NCI-H146 treated with DMSO at 0.1 percent for 48 hours (cell line): ENCODE data around the gene UBL7.
"Not testable (repeated sequence)": the region's sequence is repeated elsewhere in the genome, so short reads cannot be mapped to it uniquely, and the experiment has no call there.

Source experiments
- DNase-seq: peaks from one replicate; lab custom pipeline; 2025; ENCODE audit not compliant: unreplicated experiment; lab: John Stamatoyannopoulos, UW

Gene UBL7, protein sequence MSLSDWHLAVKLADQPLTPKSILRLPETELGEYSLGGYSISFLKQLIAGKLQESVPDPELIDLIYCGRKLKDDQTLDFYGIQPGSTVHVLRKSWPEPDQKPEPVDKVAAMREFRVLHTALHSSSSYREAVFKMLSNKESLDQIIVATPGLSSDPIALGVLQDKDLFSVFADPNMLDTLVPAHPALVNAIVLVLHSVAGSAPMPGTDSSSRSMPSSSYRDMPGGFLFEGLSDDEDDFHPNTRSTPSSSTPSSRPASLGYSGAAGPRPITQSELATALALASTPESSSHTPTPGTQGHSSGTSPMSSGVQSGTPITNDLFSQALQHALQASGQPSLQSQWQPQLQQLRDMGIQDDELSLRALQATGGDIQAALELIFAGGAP

DNA sequence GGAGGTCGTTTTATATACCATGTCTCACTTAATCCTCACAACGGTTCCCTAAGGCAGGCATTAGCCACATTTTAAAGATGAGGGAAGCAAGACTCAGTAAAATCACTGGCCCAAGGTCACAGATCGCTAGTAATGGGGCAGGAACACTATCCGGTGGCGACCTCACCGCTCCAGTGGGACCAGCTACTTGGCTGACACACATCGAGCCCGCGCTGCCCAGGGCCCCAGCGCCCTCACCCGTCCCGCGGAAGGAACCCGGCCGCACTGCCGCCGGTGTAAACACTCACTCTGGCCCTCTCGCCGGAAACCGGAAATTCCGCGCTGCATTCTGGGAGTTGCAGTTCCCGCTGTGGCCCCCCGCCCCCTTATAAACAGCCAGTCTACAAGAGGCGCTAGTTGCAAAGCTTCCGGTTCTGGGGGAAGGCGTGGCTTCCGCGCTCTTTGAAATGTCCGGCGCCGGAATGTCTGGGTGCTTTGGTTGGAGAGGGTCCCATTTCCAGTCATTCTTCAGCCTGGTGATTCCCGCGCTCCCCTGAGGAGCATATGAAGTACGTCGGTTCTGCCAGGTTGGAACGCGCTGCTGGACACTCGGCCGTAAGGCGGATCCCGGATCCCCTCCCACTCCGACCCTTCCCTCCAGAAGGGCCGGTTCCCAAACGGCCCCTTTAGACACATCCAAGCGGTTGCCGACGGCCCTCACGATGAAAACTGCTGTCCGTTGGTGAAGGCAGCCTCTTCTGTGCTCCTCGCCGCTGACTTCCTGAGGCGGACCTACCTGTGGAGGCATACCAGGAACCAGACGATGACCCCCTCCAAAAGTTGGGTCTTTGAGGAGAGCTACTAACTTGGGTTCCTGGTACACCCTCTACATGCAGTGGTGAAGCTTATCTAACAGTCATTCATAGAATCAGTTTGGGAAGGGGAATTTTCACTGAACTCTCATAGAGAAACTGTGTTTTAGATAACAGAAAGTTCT is at the start of gene UBL7:
TSS of gene UBL7 (minus strand) at position 290 of the 976 bp plus-strand sequence. CDS start 2,293 bp downstream, outside the sequence.
- DNase-seq = peak; percentile 84

DNA sequence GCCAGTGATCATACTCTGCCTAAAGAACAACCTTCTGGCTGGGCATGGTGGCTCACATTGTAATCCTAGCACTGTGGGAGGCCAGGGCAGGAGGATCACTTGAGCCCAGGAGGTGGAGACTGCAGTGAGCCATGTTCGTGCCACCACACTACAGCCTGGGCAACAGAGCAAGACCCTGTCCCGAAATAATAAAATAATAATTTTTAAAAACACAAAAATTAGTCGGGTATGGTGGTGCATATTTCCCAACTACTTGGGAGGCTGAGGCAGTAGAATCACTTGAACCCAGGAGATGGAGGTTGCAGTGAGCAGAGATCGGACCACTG is 45.5 kb upstream of the UBL7 start:
- no peak for DNase-seq

DNA sequence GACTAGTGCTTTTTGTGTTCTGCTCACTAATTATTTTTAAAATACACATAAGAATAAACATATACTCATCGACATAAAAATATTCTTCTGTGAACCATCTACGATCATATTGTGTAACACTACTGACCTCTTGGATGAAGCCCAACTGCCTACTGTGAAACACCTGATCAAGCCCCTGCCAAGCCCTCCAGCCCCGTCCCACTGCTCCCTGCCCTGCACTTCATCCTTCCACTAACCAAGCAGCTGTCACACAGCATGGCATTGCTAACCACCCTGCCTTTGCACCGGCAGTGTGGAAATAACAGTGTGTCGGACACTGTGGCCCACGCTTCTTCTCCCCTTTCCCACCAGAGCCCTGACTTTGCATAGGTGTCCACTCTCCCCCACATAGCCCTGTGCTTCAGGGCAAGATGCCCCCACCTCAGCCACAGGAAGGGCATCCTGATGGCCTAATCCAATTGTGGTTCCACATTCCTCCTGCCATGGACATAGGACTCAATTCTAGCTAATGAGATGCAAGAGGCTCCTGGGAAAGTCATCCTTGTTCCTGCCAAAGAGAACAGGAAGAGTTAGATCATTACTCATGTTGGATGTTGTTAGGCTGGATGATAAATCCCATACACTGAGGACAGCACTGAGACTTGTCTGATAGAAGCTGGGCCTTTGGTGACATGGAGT is 45.0 kb upstream of the UBL7 start:
- no peak for DNase-seq

DNA sequence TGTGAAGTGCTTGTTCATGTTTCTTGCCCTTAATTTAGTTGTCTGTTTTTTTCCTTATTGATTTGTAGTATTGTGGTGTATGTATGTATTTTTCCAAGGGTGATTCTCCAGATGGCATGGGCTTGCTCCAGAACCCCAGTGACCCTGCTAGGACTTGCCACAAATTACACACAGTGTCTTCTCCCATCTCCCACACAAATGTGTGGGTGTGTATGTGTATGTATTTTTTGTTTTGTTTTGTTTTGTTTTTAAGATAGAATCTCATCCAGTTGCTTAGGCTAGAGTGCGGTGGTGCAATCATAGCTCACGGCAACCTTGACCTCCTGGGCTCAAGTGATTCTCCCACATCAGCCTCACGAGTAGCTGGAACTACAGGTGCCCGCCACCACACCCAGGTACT is 43.9 kb upstream of the UBL7 start:
- no peak for DNase-seq

DNA sequence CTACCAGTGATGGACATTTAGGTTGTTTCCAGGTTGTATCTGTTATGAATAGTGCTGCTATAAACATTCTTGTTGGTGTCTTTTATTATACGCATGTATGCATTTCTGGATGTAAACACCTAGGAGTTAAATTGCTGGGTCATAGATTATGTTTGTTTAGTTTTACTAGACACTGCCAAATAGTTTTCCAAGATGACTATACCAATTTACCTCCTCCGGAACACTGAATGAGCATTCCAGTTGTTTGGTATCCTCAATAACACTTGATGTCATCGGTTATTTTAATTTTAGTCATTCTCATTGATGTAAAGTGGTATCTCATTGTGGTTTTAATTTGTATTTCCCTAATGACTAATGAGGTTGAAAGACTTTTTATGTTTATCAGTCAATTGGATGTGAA is 43.5 kb upstream of the UBL7 start:
- DNase-seq = no peak

DNA sequence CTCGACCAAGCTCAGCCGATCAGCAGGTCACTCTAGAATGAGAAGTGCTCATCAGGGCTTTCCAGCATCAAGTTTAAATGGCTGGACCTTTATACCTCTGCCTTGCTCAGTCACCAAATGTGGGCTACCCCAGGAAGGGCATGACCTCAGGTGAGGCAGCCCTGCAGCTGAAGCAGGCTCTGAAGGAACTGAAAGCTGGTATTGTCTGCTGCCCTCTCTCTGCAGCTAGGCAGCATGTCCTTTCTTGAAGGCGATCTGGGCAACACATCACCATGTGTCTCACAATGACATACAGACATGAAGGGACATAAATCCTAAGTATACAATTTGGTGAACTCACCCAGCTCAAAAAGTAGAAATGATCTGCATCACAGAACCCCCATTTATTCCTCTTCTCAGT is 41.3 kb upstream of the UBL7 start:
- DNase-seq = no peak

DNA sequence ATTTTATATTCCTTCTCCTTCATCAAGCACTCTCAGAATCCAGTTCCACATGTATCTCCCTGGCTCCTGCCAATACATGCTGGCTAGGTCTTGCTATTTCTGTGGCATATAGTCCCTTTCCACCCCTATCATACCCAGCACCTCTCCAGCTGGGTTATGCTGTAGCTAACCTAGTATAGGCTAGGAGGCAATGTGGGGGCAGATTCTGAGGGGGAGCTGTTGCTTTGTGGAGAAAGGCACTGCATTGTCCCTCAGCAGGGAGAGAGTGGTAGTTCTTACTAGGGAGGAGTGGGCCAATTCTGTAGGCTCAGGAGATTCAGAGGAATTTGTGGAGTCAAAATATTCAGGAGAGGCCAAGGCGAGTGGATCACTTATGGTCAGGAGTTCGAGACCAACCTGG is 39.4 kb upstream of the UBL7 start:
- DNase-seq = no peak

DNA sequence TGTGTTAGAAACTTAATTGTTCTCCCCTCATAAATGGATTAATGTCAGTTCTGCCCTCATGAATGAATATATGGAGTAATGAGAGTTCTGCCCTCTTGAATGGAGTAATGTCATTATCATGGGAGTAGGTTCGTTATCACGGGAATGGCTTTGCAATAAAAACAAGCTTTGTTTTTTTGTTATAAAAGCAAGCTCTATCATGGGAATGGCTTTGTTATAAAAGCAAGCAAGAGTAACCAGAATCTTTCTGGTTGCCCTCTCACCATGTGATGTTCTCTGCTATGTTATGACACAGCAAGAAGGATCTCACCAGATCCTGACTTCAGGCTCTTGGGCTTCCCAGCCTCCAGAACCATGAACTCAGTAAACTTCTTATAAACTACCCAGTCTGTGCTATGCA is 38.4 kb upstream of the UBL7 start:
- no peak for DNase-seq

DNA sequence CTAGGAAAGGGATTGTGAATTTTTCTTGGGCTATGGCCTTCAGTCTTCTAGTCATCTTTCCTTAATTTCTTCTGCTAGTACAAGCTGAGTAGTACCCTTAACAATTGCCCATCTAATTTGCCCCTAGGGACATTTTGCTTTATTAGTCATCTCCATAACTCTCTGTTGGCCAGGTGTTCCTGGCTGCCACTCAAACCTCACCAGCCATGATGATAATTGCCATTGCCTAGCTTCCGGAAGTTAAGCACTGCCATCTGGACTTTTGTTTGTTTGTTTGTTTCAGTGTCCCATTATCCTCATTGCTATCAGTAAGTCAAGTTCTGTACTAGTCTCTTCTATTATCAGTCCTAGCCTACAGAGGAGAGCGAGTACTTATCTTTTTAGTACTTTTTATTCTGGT is 36.6 kb upstream of the UBL7 start:
- DNase-seq = peak; percentile 93

DNA sequence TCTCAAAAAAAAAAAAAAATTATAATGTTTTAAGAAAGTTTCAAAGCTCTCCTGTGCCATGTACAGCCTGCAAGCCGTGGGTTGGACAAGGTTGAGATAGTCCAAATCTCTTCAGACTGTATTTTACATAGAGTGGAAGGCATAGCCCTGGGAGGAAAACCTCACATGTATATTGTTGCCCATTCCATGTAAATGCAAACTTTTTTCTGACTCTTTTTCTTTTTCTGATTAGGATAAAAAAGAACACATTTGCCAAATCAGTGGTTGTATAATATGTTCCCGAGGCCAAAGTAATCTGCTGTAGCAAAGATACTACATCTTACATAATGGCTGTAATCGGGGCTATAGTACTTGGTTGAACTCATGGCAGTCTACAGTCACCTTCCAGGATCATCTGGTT is 35.7 kb upstream of the UBL7 start:
- DNase-seq = no peak

DNA sequence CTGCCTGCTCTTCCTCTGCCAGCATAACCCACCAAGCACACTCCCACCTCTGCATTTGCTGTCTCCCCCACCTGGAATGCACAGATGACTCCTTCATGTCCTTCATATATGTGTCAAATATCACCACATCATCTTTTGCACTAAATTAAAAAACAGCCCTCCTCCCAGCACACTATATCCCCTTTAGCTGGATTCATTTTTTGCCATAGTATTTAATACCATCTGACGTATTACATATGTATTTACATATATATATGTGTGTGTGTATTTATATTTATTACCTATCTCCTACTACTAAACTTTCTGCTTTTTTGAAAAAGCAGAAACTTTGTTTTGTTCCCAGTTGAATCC is 29.4 kb upstream of the UBL7 start:
- DNase-seq = no peak

DNA sequence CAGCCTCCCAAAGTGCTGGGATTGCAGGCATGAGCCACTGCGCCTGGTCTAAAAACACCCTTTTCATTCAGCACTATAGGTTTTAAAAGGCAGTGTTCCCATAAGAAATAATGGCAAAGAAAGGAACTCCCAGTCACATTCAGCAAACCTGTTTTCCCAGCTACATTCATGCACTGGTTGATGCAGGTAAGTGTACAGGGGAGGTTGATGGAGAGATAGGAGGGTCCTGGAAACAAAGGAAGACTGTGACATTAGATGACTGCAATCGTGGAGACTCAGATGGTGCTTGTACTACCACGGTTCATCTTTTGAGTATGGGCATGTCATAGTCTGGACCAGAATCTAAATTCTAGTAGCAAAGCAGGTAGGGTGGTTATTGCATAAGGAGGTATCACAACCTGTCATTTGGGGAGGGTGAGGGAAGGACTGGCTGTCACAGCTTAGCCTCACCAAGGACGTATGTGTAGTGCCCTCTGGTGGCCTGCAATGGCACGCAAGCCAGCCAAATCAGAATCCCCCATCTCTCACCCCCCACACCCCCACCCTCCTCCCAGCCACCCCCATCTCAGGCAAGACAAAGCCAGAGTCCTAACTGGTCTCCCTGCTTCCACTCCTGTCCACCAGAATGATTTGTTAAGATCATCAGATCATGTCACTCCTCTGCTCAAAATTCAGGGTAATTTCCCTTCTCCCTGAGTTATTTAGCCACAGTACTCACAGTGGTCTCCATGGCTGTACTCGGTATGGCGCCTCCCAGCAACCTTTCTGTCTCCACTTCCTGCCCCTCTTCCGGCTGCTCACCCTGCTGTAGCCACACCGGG is 28.8 kb upstream of the UBL7 start:
- no peak for DNase-seq

DNA sequence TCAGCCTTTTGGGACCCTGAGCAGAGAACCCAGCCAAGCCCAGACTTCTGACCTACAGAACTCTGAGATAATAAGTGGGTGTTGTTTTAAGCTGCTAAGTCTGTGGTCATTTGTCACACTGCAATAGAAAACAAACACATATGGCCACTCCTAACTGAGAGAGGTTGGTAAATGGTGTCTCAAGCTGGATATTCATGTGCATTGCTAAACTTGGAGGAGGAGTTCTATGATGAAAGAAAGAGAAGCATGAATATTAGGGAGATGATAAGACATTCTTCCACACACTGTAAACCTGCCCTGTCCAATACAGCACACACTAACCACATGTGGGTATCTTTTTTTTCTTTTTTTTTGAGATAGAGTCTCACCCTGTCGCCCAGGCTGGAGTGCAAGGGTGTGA is 27.8 kb upstream of the UBL7 start:
- no peak for DNase-seq

DNA sequence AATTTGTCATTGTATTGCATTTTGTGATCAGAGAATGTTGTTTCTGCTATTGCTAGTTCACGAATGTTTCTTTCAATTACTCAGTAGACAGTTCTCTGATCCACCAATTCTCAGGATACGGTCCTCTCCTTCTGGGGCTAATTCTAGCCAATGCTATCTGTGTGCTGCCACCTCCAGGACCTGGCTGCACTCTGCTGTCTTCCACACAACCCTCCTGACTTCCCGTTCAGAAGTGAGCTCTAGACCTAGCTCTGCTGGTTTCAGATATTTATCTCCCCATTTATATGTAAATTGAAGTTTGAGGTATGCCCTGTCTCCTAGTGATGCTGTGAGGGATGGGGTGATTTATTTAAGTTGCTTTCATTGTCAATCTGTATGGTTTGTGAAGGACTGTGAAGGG is 21.7 kb upstream of the UBL7 start:
- DNase-seq = no peak

DNA sequence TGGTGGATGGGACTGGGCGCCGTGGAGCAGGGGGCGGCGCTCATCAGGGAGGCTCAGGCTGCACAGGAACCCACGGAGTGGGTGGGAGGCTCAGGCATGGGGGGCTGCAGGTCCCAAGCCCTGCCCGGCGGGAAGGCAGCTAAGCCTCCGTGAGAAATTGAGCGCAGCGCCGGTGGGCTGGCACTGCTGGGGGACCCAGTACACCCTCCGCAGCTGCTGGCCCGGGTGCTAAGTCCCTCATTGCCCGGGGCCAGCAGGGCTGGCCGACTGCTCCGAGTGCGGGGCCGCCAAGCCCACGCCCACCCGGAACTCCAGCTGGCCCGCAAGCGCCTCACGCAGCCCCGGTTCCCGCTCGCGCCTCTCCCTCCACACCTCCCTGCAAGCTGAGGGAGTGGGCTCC is 19.4 kb upstream of the UBL7 start:
- not testable (repeated sequence) for DNase-seq

DNA sequence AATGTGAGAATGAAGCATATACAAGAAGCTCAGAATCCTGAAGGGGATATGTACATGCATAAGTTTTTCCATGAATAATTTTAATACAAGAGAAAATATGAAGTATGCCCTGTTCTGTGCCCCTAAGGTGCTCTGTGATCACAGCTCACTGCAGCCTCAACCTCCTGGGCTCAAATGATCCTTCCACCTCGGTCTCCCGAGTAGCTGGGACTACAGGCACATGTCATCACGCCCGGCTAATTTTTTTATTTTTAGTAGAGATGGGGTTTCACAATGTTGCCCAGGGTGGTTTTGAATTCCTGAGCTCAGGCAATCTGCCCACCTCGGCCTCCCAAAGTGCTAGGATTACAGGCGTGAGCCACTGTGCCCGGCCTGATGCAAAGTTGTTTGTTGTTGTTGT is 10.7 kb upstream of the UBL7 start:
- DNase-seq = not testable (repeated sequence)

DNA sequence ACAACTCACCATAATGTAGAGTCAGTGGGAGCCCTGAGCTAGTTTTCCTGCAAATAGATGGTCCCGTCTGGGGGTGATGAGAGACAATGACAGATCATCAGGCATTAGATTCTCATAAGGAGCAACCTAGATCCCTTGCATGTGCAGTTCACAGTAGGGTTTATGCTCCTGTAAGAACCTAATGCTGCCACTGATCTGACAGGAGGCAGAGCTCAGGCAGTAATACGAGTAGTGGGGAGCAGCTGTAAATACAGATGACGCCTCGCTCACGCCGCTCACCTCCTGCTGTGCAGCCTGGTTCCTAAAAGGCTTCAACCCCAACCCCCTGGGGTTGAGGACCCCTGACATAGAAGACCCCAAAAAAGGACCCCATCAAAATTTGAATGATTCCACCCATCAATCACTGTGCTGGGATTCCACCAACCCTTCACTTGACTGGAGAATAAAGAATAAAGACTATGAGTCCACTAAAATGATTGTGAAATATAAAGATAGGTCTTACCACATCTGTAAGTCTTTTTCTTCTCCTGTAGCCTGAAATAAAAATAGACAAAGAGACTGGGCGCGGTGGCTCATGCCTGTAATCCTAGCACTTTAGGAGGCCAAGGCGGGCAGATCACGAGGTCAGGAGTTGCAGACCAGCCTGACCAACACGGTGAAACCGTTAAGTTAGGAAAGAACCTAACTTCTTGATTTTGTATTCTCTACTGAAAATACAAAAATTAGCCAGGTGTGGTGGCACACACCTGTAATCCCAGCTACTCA is 9.9 kb upstream of the UBL7 start:
- DNase-seq = no peak

DNA sequence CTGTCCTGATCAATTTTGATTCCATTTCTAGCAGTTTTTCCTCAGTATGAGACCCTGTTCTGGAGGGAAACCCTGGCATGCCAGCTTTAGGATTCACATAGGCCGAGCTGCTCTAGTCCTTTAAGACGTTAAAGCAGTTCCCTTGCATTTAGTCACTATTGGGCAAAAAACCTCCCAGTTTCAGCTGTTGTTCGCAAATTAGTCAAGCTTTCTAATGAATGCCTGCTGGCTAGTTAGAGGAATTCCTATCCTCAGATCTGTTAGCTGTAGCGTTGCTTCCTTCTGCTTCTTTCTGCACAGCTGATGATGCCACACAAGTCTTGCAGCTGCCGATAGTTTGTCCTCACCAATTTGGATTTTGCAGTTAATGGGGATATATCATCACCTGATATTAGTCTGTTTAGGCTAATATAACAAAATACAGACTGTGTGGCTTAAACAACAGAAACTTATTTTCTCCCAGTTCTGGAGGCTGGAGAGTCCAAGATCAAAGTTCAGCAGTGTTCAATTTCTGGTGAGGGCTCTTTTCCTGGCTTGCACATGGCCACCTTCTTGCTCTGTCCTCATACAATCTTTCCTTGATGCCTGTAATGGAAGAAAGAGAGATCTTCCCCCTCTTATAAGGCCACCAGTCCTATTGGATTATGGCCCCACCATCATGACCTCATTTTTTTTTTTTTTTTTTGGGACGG is 7.5 kb upstream of the UBL7 start:
- DNase-seq = no peak

DNA sequence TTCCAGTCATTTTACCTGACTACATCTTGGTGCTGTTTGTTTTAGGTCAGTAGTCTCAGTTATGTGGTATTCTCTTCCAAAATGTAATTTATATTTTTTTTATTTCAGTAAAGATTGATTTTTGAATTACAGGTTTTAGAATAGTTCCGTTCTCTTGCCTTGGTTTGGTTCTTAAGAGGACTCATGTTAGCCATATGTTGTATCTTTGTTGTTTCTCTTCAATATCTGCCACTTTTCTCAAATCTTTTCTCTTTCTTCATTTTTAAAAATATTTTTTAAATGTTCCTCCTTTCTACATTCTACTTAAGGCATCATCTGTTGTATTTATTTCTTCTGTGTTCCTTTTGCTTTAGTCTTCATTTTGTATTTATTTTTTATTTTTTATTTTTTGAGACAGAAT is 5.6 kb upstream of the UBL7 start:
- DNase-seq = no peak

DNA sequence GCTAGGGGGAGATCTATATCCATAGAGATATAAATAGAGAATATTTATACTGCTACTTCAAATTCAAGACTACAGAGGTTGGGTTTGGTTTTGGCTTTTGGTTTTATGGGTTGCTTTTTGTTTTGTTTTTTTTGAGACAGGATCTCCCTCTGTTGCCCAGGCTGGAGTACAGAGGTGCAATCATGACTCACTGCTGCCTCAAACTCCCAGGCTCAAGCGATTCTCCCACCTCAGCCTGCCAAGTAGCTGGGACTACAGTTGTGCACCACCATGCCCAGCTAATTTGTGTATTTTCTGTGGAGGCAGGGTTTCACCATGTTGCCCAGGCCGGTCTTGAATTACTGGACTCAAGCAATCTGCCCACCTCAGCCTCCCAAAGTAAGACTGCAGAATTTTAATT is 3.9 kb upstream of the UBL7 start:
- DNase-seq = no peak
